NT2/D1 (cell line): Measurements from ENCODE around the gene PASD1.

ENCODE experiments used
- YY1 ChIP-seq: IDR thresholded peaks from 2 replicates; pipeline ENCODE4 v1.6.1; 2011; ENCODE audit not compliant: insufficient read length, insufficient read depth
- ZNF274 ChIP-seq: IDR thresholded peaks from 2 replicates; pipeline ENCODE4 v1.6.1; 2011; ENCODE audit warnings: mild to moderate bottlenecking, low read depth, low read length

GRCh38 chrX:151697522-151697921 is 134.0 kb downstream of the PASD1 start:
- TF ChIP-seq ZNF274 (no peak), YY1 (no peak)
